Measurements from ENCODE around the gene CCDC92. TPM values are rescaled to one million over a fixed set of nuclear protein-coding genes. Genes with fewer than 3 reads are reported as not detected.

The CCDC92 gene
- total RNA-seq, 1 donor from 2014 or later: 22.9 TPM

DNA sequence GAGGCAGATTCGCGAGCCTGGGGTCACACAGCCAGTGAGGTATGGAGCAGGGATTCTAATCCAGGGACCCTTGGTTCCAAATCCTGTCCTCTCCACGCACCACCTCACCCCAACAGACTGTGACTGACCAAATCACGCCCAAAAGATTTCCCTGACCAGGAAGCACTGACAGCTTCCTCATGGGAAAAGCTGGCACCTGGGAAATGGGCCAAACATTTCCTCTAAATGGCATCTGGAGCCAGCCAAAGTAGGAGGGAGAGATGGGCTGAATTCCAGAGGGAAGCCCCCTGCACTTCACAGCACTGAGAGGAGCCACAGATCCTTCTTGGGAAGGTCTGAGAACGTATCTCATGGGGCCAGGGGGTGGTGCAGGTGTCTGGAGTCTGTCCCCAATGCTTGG is 28.8 kb downstream of the CCDC92 start:
- Mint-ChIP-seq H3K9me3 (no peaks in the 10 kb centered on the region), H3K27me3 (no peaks in the 10 kb centered on the region), H3K27ac (no peak overlapping the region), H3K4me1 (ENCODE audit: unreplicated experiment) (peaks cover 19% of the 10 kb centered on the region), H3K36me3 (peaks cover 23% of the 10 kb centered on the region), H3K4me3 (no peak overlapping the region)
- TF ChIP-seq, protein P1, sequence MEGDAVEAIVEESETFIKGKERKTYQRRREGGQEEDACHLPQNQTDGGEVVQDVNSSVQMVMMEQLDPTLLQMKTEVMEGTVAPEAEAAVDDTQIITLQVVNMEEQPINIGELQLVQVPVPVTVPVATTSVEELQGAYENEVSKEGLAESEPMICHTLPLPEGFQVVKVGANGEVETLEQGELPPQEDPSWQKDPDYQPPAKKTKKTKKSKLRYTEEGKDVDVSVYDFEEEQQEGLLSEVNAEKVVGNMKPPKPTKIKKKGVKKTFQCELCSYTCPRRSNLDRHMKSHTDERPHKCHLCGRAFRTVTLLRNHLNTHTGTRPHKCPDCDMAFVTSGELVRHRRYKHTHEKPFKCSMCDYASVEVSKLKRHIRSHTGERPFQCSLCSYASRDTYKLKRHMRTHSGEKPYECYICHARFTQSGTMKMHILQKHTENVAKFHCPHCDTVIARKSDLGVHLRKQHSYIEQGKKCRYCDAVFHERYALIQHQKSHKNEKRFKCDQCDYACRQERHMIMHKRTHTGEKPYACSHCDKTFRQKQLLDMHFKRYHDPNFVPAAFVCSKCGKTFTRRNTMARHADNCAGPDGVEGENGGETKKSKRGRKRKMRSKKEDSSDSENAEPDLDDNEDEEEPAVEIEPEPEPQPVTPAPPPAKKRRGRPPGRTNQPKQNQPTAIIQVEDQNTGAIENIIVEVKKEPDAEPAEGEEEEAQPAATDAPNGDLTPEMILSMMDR (conservative IDR thresholded peaks at IDR 0.05): no peak
- DNase-seq (ENCODE audit: extremely low spot score, unreplicated experiment): no peak

DNA sequence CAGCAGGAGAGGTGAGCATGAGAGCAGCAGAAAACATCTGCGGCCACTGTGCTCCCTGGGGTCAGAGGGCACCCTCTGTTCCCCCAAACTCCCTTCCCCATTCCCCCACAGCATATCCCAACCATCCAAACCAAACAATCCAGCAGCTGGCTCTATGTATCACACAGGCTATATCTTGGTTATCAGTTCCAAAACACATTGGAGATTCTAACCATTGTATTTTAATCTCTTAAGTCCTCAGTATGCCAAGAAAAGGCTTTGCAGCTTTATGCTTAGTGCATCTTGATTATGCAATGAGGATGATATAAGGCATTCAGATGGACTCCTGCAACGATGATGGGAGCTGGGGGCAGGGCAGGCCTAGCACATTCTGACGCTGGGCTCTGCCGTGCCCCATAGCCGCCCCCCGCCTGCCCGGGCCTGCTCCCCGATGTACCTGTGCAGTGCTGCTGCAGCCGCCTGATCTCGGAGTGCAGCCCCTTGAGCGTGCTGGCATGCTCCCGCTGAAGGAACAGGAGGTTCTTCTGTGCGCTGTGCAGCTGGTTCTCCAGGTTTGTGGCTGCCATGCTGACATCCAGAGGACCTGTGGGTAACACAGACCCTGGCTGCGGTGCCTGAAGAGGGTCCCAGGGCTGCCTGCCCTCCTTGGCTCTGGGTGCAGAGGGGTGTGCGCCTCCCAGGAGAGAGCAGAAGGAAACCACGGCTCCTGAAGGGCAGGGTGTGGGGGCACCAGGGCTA is 29.6 kb downstream of the CCDC92 start:
- no peak for DNase-seq (ENCODE audit: extremely low spot score, unreplicated experiment)
- Mint-ChIP-seq H3K9me3 (no peaks in the 10 kb centered on the region), H3K4me3 (no peak overlapping the region), H3K27me3 (no peaks in the 10 kb centered on the region), H3K36me3 (peaks cover 28% of the 10 kb centered on the region), H3K4me1 (ENCODE audit: unreplicated experiment) (peaks cover 12% of the 10 kb centered on the region), H3K27ac (no peak overlapping the region)
- TF ChIP-seq, protein P1 (conservative IDR thresholded peaks at IDR 0.05): no peak

DNA sequence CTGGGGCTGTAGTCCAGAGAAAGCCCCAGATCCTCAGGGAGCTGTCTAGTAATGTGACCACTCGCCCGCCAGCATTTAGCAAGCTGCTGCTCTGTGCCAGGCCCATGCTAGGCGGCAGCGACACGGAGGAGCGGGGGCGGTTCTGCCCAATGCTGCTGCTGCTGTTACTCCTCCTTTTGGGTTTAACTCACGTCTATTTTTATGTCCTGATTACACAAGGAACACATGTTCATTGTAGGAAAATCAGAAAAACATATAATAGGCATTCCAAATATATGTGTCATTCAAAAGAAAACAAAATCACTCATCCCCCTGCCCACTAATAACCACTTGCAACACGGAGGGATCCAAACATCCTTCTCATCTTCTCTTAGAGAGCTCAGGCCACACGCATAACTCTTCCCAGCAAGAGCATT is 30.4 kb downstream of the CCDC92 start:
- Mint-ChIP-seq H3K9me3 (no peaks in the 10 kb centered on the region), H3K27ac (no peak overlapping the region), H3K4me1 (ENCODE audit: unreplicated experiment) (peaks cover 6% of the 10 kb centered on the region), H3K27me3 (no peaks in the 10 kb centered on the region), H3K36me3 (peaks cover 28% of the 10 kb centered on the region), H3K4me3 (no peak overlapping the region)
- TF ChIP-seq, protein P1 (conservative IDR thresholded peaks at IDR 0.05): no peak
- no peak for DNase-seq (ENCODE audit: extremely low spot score, unreplicated experiment)

DNA sequence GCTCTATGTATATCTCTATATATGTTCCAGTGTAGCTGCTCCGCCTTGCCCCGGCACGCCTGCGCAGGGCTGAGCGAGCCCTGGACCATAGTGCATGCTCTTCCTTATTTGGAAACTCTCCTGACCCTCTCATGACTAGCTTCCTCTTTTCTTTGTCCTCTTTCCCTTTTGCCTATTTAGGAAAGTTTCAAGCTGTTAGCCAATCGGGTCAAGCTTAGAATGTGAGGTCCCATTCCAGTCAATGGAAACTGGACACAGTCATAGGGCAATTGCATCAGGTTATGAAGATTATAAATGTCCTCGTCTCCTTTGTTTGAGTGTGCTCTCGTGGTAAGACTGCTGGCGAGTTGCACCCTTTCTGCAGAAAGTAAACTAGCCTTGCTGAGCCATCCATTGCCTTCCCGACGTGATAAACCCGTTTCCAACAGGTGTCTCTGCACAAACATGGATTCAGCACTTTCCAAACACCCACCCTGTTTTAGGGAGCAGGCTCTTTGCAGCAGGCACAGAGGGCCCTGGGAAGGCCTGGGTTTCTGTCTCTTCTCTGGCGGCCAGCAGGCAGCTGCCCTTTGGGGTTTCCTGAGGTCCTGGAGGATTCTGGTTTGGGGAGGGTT is 30.9 kb downstream of the CCDC92 start:
- TF ChIP-seq, protein P1 (conservative IDR thresholded peaks at IDR 0.05): no peak
- Mint-ChIP-seq H3K27ac (no peak overlapping the region), H3K27me3 (no peaks in the 10 kb centered on the region), H3K4me1 (ENCODE audit: unreplicated experiment) (peaks cover 6% of the 10 kb centered on the region), H3K36me3 (peaks cover 29% of the 10 kb centered on the region), H3K9me3 (no peaks in the 10 kb centered on the region), H3K4me3 (no peak overlapping the region)
- DNase-seq (ENCODE audit: extremely low spot score, unreplicated experiment): no peak

DNA sequence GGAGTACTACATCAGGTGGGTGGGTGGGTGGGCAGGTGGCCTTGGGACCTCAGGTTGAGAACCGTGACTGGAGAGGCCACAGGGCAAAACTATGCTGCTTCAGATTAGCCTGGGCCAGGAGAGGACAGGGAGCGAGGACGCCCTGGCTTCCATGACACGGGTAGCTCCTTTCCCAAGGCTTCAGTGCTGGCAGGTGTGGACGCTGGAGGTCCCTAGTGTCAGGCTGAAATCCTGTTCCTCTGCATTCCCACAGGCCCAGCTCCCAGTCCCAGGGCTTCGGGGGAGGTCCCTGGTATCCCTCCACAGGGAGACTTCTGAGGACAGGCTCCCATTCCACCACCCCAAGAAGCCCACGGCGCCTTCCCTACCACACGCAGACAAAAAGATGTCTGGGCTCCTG is 31.6 kb downstream of the CCDC92 start:
- Mint-ChIP-seq H3K9me3 (no peaks in the 10 kb centered on the region), H3K4me1 (ENCODE audit: unreplicated experiment) (peaks cover 6% of the 10 kb centered on the region), H3K27me3 (no peaks in the 10 kb centered on the region), H3K36me3 (peaks cover 35% of the 10 kb centered on the region), H3K27ac (no peak overlapping the region), H3K4me3 (no peak overlapping the region)
- no peak for DNase-seq (ENCODE audit: extremely low spot score, unreplicated experiment)
- TF ChIP-seq, protein P1 (conservative IDR thresholded peaks at IDR 0.05): no peak

Measured in type B pancreatic cell (in vitro differentiated cells).